Heart right ventricle (tissue), 16 donors: ENCODE results near the gene USP22. TPM values are rescaled to one million over a fixed set of nuclear protein-coding genes. Genes with fewer than 3 reads are reported as not detected.
"Not testable (repeated sequence)": the region's sequence is repeated elsewhere in the genome, so short reads cannot be mapped to it uniquely, and the experiment has no call there.

ENCODE experiments used
- ATAC-seq, 8 donors: fragments of 200-7000 bp; cut with Tn5 transposase; one replicate each; pipeline ENCODE4 v1.9.1; 2020; ENCODE audit warnings: mild to moderate bottlenecking in 8 of 8, moderate library complexity in 8 of 8, moderate number of reproducible peaks in 1 of 8
- DNase-seq, 2 donors: peaks; one replicate each; pipeline ENCODE4 v3.0.0-alpha.2; 2020
- H3K27ac ChIP-seq, 10 donors: fragments of 200-600 bp; sonication (generic) in 2 of 10; one replicate each; pipeline versions ENCODE4 v1.5.0 to v1.8.0; 2020 to 2022; ENCODE audit warnings: mild to moderate bottlenecking in 3 of 10
- H3K27me3 ChIP-seq, 7 donors: fragments of 200-600 bp; one replicate each; pipeline ENCODE4 v1.8.0; 2021 to 2022; ENCODE audit warnings: mild to moderate bottlenecking in 2 of 7
- H3K36me3 ChIP-seq, 9 donors: fragments of 200-600 bp; sonication (generic) in 1 of 9; one replicate each; pipeline versions ENCODE4 v1.5.0 to v1.8.0; 2020 to 2022; ENCODE audit warnings: mild to moderate bottlenecking in 2 of 9
- H3K4me1 ChIP-seq, 9 donors: fragments of 200-600 bp; sonication (generic) in 1 of 9; one replicate each; pipeline versions ENCODE4 v1.5.0 to v1.8.0; 2020 to 2022; ENCODE audit warnings: mild to moderate bottlenecking in 4 of 9
- H3K4me3 ChIP-seq, 10 donors: fragments of 200-600 bp; sonication (generic) in 2 of 10; one replicate each; pipeline versions ENCODE4 v1.5.0 to v1.8.0; 2020 to 2022; ENCODE audit warnings: mild to moderate bottlenecking in 7 of 10, moderate library complexity in 2 of 10
- H3K9me3 ChIP-seq, 11 donors: fragments of 200-600 bp in 10 of 11; sonication (generic) in 2 of 11; one replicate each; pipeline versions ENCODE4 v1.5.0 to v1.8.0; 2013 to 2022; ENCODE audit warnings: mild to moderate bottlenecking in 2 of 11, control low read depth in 1 of 11, moderate library complexity in 1 of 11
- CTCF ChIP-seq, 9 donors: fragments of 200-600 bp; sonication (generic) in 2 of 9; IDR thresholded peaks; one replicate each; pipeline versions ENCODE4 v1.5.0 to v1.8.0; 2021 to 2022; ENCODE audit warnings: antibody characterized with exemption in 9 of 9, mild to moderate bottlenecking in 5 of 9, moderate library complexity in 1 of 9
- WGBS, 2 donors: extraction: QIAGEN DNeasy Blood & Tissue Kit; methylation state at CpG; one replicate each; pipeline ENCODE4 v1.1.7; 2013; ENCODE audit warnings: inconsistent platforms in 1 of 2; 5-methylcytosine and 5-hydroxymethylcytosine counted together
- intact Hi-C, 10 donors: fragments of 100-400 bp; cut with DNase I; formaldehyde crosslinking; loops; one replicate each; pipeline versions ENCODE4 v1.11.1 to v1.14.2; 2022
- polyA plus RNA-seq, 2 donors: library from polyadenylated mRNA; stranded (reverse); fragments of 200-250 nt; gene quantifications; one replicate each; pipeline ENCODE4 v1.2.3, GENCODE V29; 2013
- total RNA-seq, 10 donors: library from RNA; stranded (reverse); fragmentation: NEBNext Ultra II Directional in 3 of 10; extraction: Animal tissue kit (Norgen Biotek cat#: 25700) in 3 of 10; gene quantifications; one replicate each; pipeline versions ENCODE4 v1.2.1 to v1.2.4, GENCODE V29; 2021 to 2023
- donor health status: Arrhythmogenic right ventricular cardiomyopathy.
- donor health status: ischemic (EF 13 %, LVEDD 7.1; RV severe dilation, severe dysfunction).
- donor health status: healthy with polysubstance abuse.
- donor health status: DM: no; HTN: yes; CAD: no.
- donor health status: DM: no; HTN: no; CAD: no.
- donor health status: ischemic (EF 25% LVEDD 6.9; RV normal size, moderate dysfunction).
- donor health status: ischemic (EF 25% LVEDD 5.7; RV mildly dilated, moderate dysfunction).
- donor health status: healthy.
- donor health status: DM: yes; HTN: yes; CAD: no.
- donor health status: Ischemic cardiomyopathy.
- donor health status: ischemic (EF 35%, LVEDD 5.7; RV mildly dilated, moderate dysfunction).
- donor health status: nonischemic (EF 11% LVEDD 7.7; RV severe dilation, severe dysfunction).
- donor health status: DM: yes; HTN: yes; CAD: no.
- donor health status: PGD.
- donor health status: ischemic (EF 29% LVEDD 5.4; RV normal size, mild dysfunction).
- donor health status: nonischemic (EF 23%, LVEDD 6.1; RV moderate dilation, normal function).

Gene USP22
- total and polyA plus RNA-seq, 12 donors = 26.6 to 218 (median 173) TPM

- 64 to 80% methylated on average over 1 of the region's 1 CpG for WGBS, 2 donors
- no peak overlapping the region for H3K4me3 ChIP-seq
- ATAC-seq = no peak
- peaks cover 0 to 4% (median 0%) of the 10 kb centered on the region in 7 donors for H3K27me3 ChIP-seq
- H3K27ac ChIP-seq = no peak overlapping the region
- no peak for DNase-seq
- H3K36me3 ChIP-seq = no peaks in the 10 kb centered on the region
- no peaks in the 10 kb centered on the region for H3K9me3 ChIP-seq
- intact Hi-C loops = loop anchor here in 1 of 10 donors (10.0 kb wide), 1 partner anchor 64 kb away; no protein-coding TSS in a partner anchor
- H3K4me1 ChIP-seq = no peaks in the 10 kb centered on the region
- TF ChIP-seq CTCF (IDR thresholded peaks at IDR 0.05) = no peak
These were observed 46.3 kb upstream of the USP22 start for GRCh38 chr17:21089145-21089544.

GRCh38 chr17:21085707-21086106, 42.9 kb upstream of the USP22 start:
- intact Hi-C loops = loop anchor here in 1 of 10 donors (10.0 kb wide), 1 partner anchor 61 kb away; no protein-coding TSS in a partner anchor
- 80 to 86% methylated on average over 32 of the region's 32 CpGs for WGBS, 2 donors
- no peaks in the 10 kb centered on the region for H3K4me1 ChIP-seq
- no peak overlapping the region for H3K27ac ChIP-seq
- DNase-seq (no peak), ATAC-seq (no peak)
- no peaks in the 10 kb centered on the region for H3K36me3 ChIP-seq
- no peak overlapping the region for H3K4me3 ChIP-seq
- H3K9me3 ChIP-seq = no peaks in the 10 kb centered on the region
- H3K27me3 ChIP-seq = peaks cover 0 to 4% (median 0%) of the 10 kb centered on the region in 7 donors
- TF ChIP-seq CTCF (IDR thresholded peaks at IDR 0.05) = no peak

- not testable (repeated sequence) for ATAC-seq, H3K9me3 ChIP-seq, H3K4me1 ChIP-seq, H3K27ac ChIP-seq, DNase-seq, H3K4me3 ChIP-seq, H3K27me3 ChIP-seq, H3K36me3 ChIP-seq
- intact Hi-C loops = loop anchor here in 1 of 10 donors (10.0 kb wide), 1 partner anchor 60 kb away; no protein-coding TSS in a partner anchor
- 100% methylated on average over 1 of the region's 1 CpG for WGBS, 2 donors
These were observed 42.5 kb upstream of the USP22 start for GRCh38 chr17:21085280-21085679.

GRCh38 chr17:21082001-21082436, 39.2 kb upstream of the USP22 start:
- Histone ChIP-seq H3K27me3 (peaks cover 0 to 4% (median 0%) of the 10 kb centered on the region in 7 donors), H3K36me3 (no peaks in the 10 kb centered on the region), H3K4me1 (peaks cover 0 to 7% (median 0%) of the 10 kb centered on the region in 9 donors), H3K27ac (no peak overlapping the region), H3K4me3 (no peak overlapping the region), H3K9me3 (no peaks in the 10 kb centered on the region)
- no peak for DNase-seq
- no peak for ATAC-seq
- 82 to 84% methylated on average over 5 of the region's 5 CpGs for WGBS, 2 donors
- intact Hi-C loops = loop anchor here in 1 of 10 donors (10.0 kb wide), 1 partner anchor 57 kb away; no protein-coding TSS in a partner anchor
- TF ChIP-seq CTCF (IDR thresholded peaks at IDR 0.05) = no peak

- no peaks in the 10 kb centered on the region for H3K36me3 ChIP-seq
- H3K27ac ChIP-seq = no peak overlapping the region
- 46 to 48% methylated on average over 7 of the region's 7 CpGs for WGBS, 2 donors
- H3K4me1 ChIP-seq = peaks cover 0 to 23% (median 0%) of the 10 kb centered on the region in 9 donors
- ATAC-seq = no peak
- no peak overlapping the region for H3K4me3 ChIP-seq
- no peak for TF ChIP-seq CTCF (IDR thresholded peaks at IDR 0.05)
- no peak for DNase-seq
- no peaks in the 10 kb centered on the region for H3K9me3 ChIP-seq
- intact Hi-C loops = no loop called here
- H3K27me3 ChIP-seq = no peaks in the 10 kb centered on the region
These were observed 36.4 kb upstream of the USP22 start for GRCh38 chr17:21079196-21079595.
